Endothelial cell of umbilical vein (primary cell): ENCODE results near the gene CDK7. TPM values are rescaled to one million over a fixed set of nuclear protein-coding genes. Genes with fewer than 3 reads are reported as not detected.

Experiments used
- BruUV-seq: library from RNA; stranded (reverse); fragments of 400-500 nt; replicated peaks from 2 replicates; lab custom pipeline; 2021; lab: Mats Ljungman, UMichigan
- CTCF ChIA-PET: fragments of 300-600, 350-600 bp; sonication (Branson Sonifier 250); formaldehyde crosslinking; loops from one replicate; lab custom pipeline; 2021; ENCODE audit warnings: antibody characterized with exemption, inconsistent platforms; lab: Charles Lee
- POLR2A ChIA-PET: fragments of 300-600, 350-600 bp; sonication (Branson Sonifier 250); formaldehyde crosslinking; loops from one replicate; lab custom pipeline; 2021; ENCODE audit warnings: antibody characterized with exemption, inconsistent platforms; lab: Charles Lee
- DNase-seq: peaks from one replicate; pipeline ENCODE4 v3.0.0-alpha.2; 2011; ENCODE audit warnings: low read depth, low spot score
- FAIRE-seq: peaks from 2 replicates; lab custom pipeline; 2011; peaks lifted over from hg19 to GRCh38; lab: Jason Lieb, UNC
- H2AFZ ChIP-seq: 2 replicates; pipeline ENCODE4 v1.6.0; 2012; ENCODE audit warnings: low read depth, low read length, control low read depth, inconsistent platforms
- H3K27ac ChIP-seq: 2 replicates; pipeline ENCODE4 v1.5.1; 2011; ENCODE audit warnings: low read depth, mild to moderate bottlenecking, control low read depth, low read length, moderate library complexity; ENCODE audit not compliant: insufficient read depth
- H3K27me3 ChIP-seq, 2 experiments: 2 replicates each; pipeline versions ENCODE4 v1.6.0 to v1.6.1; 2011; ENCODE audit warnings: low read length in 2 of 2, mixed read lengths in 1 of 2; ENCODE audit not compliant: control insufficient read depth in 2 of 2, insufficient read depth in 2 of 2
- H3K36me3 ChIP-seq, 2 experiments: 2 replicates in 1 of 2; 3 replicates in 1 of 2; pipeline ENCODE4 v1.5.1; 2011; ENCODE audit warnings: low read length in 2 of 2, mild to moderate bottlenecking in 1 of 2, moderate library complexity in 1 of 2; ENCODE audit not compliant: control insufficient read depth in 2 of 2, insufficient read depth in 2 of 2; ENCODE audit errors: extremely low read depth in 1 of 2
- H3K4me1 ChIP-seq: 3 replicates; pipeline ENCODE4 v1.5.1; 2011; ENCODE audit warnings: mild to moderate bottlenecking, low read length; ENCODE audit not compliant: control insufficient read depth, insufficient read depth; ENCODE audit errors: extremely low read depth
- H3K4me2 ChIP-seq: 2 replicates; pipeline ENCODE4 v1.6.1; 2011; ENCODE audit warnings: low read length, control low read depth, mixed read lengths; ENCODE audit not compliant: insufficient read depth
- H3K4me3 ChIP-seq, 3 experiments: fragments of 200-600 bp in 1 of 3; sonication (generic), shearing (Covaris generic) in 1 of 3; replicated peaks in 1 of 3; 2 replicates each; pipeline ENCODE4 v1.5.1; 2011 to 2016; ENCODE audit warnings: control low read depth in 3 of 3, low read length in 3 of 3, mild to moderate bottlenecking in 2 of 3, inconsistent platforms in 1 of 3, low read depth in 1 of 3, moderate library complexity in 1 of 3; ENCODE audit not compliant: insufficient read depth in 1 of 3
- H3K79me2 ChIP-seq: 2 replicates; pipeline ENCODE4 v1.6.0; 2012; ENCODE audit warnings: low read length, inconsistent platforms; ENCODE audit not compliant: control insufficient read depth, insufficient read depth
- H3K9ac ChIP-seq: replicated peaks from 2 replicates; pipeline ENCODE3; 2011; ENCODE audit warnings: low read length, control low read depth; ENCODE audit not compliant: insufficient read depth; ENCODE audit errors: extremely low read depth
- H3K9me1 ChIP-seq: replicated peaks from 3 replicates; pipeline ENCODE4 v1.6.0; 2011; ENCODE audit warnings: mild to moderate bottlenecking, low read length; ENCODE audit not compliant: control insufficient read depth, insufficient read depth; ENCODE audit errors: extremely low read depth
- H3K9me3 ChIP-seq: replicated peaks from 2 replicates; pipeline ENCODE4 v1.5.1; 2012; ENCODE audit warnings: low read length, inconsistent platforms; ENCODE audit not compliant: control insufficient read depth, insufficient read depth
- H4K20me1 ChIP-seq: replicated peaks from 2 replicates; pipeline ENCODE3; 2011; ENCODE audit warnings: mild to moderate bottlenecking, low read length; ENCODE audit not compliant: control insufficient read depth, insufficient read depth; ENCODE audit errors: extremely low read depth
- EZH2 ChIP-seq: IDR thresholded peaks from 2 replicates; pipeline ENCODE4 v1.6.1; 2012; ENCODE audit warnings: borderline replicate concordance, low read depth, mild to moderate bottlenecking, moderate library complexity, low read length, inconsistent platforms; ENCODE audit not compliant: severe bottlenecking
- FOS ChIP-seq: IDR thresholded peaks from 2 replicates; pipeline ENCODE4 v1.6.1; 2011; ENCODE audit warnings: mild to moderate bottlenecking, low read length, moderate library complexity, borderline replicate concordance; ENCODE audit not compliant: insufficient read depth
- GATA2 ChIP-seq: IDR thresholded peaks from 2 replicates; pipeline ENCODE4 v1.7.0; 2011; ENCODE audit warnings: low read depth, mild to moderate bottlenecking, moderate library complexity, mixed read lengths, low read length; ENCODE audit not compliant: insufficient read length, insufficient read depth
- JUN ChIP-seq: IDR thresholded peaks from 2 replicates; pipeline ENCODE4 v1.6.1; 2011; ENCODE audit warnings: borderline replicate concordance, low read depth; ENCODE audit not compliant: insufficient read length, insufficient read depth
- MAX ChIP-seq: IDR thresholded peaks from 2 replicates; pipeline ENCODE4 v1.6.1; 2011; ENCODE audit not compliant: insufficient read depth, insufficient read length
- MYC ChIP-seq: IDR thresholded peaks from one replicate; pipeline ENCODE4 v1.6.1; 2011; ENCODE audit warnings: mild to moderate bottlenecking, low read depth, low read length
- POLR2A ChIP-seq: IDR thresholded peaks from 2 replicates; pipeline ENCODE4 v1.6.1; 2012; ENCODE audit warnings: low read depth, mild to moderate bottlenecking, control low read depth, low read length
- POLR2AphosphoS5 ChIP-seq: IDR thresholded peaks from 2 replicates; pipeline ENCODE4 v1.6.1; 2012; ENCODE audit warnings: low read depth, mild to moderate bottlenecking, control low read depth, low read length, moderate library complexity; ENCODE audit not compliant: insufficient read depth
- dilution Hi-C: fragments of 300-500 bp; cut with MboI; formaldehyde crosslinking; loops from one replicate; pipeline ENCODE4 v1.15.0; 2019; ENCODE audit warnings: low sequenced_read_pairs; ENCODE audit not compliant: extremely low pct_ligation_motif_present
- intact Hi-C: fragments of 100-400 bp; cut with micrococcal nuclease; formaldehyde crosslinking; loops from one replicate; pipeline ENCODE4 v1.10.0; 2022
- polyA plus RNA-seq, 4 experiments: library from polyadenylated mRNA; depleted of rRNA in 3 of 4; stranded (reverse) in 3 of 4; unstranded in 1 of 4; fragments of >200 nt; gene quantifications; 2 replicates each; pipeline versions ENCODE4 v1.2.1 to v1.2.3, GENCODE V29; 2011 to 2012; ENCODE audit warnings: missing spikeins in 1 of 4
- total RNA-seq: library from RNA; stranded (reverse); gene quantifications from 2 replicates; pipeline ENCODE4 v1.2.3, GENCODE V29; 2021
- TF ChIP-seq, protein P1 (sequence below), 2 donors: IDR thresholded peaks; 1 replicate in 1 of 2; 2 replicates in 1 of 2; pipeline ENCODE4 v1.5.1; 2011; ENCODE audit warnings: low read length in 2 of 2, mild to moderate bottlenecking in 2 of 2, moderate library complexity in 2 of 2, control low read depth in 1 of 2, inconsistent platforms in 1 of 2, low read depth in 1 of 2; ENCODE audit not compliant: insufficient read depth in 1 of 2; ENCODE audit errors: extremely low read depth in 1 of 2

The CDK7 gene
- total and polyA plus RNA-seq, 2 donors (not counting 3 experiments of a cell fraction or from before 2014, with no cell fraction given): 24.6 to 38.1 TPM

- Histone ChIP-seq H3K4me1 (no peaks in the 10 kb centered on the region), H3K36me3 (no peaks in the 10 kb centered on the region), H3K9ac (no peak overlapping the region), H3K27ac (no peak overlapping the region), H3K4me2 (no peak overlapping the region), H4K20me1 (no peaks in the 10 kb centered on the region), H3K79me2 (no peaks in the 10 kb centered on the region), H3K9me3 (no peaks in the 10 kb centered on the region), H3K27me3 (no peaks in the 10 kb centered on the region), H2AFZ (no peak overlapping the region), H3K9me1 (no peaks in the 10 kb centered on the region), H3K4me3 (no peak overlapping the region)
- FAIRE-seq: no peak
- DNase-seq: no peak
- ChIA-PET CTCF (interaction anchor here (1.0 to 1.8 kb wide), 4 partner anchors 9 to 195 kb away, joined by 3 to 8 read pairs (median 4); no protein-coding TSS in a partner anchor), POLR2A (no interaction called here)
- intact Hi-C loops: no loop called here
- dilution Hi-C loops: no loop called here
- BruUV-seq: no TSS peak
- TF ChIP-seq EZH2 (no peak), FOS (no peak), POLR2AphosphoS5 (no peak), MAX (no peak), GATA2 (no peak), MYC (no peak), POLR2A (no peak), JUN (no peak)
- TF ChIP-seq, protein P1, sequence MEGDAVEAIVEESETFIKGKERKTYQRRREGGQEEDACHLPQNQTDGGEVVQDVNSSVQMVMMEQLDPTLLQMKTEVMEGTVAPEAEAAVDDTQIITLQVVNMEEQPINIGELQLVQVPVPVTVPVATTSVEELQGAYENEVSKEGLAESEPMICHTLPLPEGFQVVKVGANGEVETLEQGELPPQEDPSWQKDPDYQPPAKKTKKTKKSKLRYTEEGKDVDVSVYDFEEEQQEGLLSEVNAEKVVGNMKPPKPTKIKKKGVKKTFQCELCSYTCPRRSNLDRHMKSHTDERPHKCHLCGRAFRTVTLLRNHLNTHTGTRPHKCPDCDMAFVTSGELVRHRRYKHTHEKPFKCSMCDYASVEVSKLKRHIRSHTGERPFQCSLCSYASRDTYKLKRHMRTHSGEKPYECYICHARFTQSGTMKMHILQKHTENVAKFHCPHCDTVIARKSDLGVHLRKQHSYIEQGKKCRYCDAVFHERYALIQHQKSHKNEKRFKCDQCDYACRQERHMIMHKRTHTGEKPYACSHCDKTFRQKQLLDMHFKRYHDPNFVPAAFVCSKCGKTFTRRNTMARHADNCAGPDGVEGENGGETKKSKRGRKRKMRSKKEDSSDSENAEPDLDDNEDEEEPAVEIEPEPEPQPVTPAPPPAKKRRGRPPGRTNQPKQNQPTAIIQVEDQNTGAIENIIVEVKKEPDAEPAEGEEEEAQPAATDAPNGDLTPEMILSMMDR (IDR thresholded peaks at IDR 0.05; ENCODE audit: extremely low read depth in 1 of 2, insufficient read depth in 1 of 2, low read depth in 1 of 2, low read length in 2 of 2): no peak
These were observed 54.0 kb downstream of the CDK7 start for GRCh38 chr5:69288688-69289087.
